IMR-90 (cell line): ENCODE data around the gene MAOA. TPM values are rescaled to one million over a fixed set of nuclear protein-coding genes. Genes with fewer than 3 reads are reported as not detected.

Experiments
- ATAC-seq: fragments of 200-7000 bp; cut with Tn5 transposase; 2 replicates; pipeline ENCODE4 v1.9.1; 2020; ENCODE audit warnings: low read depth, mild to moderate bottlenecking, moderate library complexity
- BruUV-seq: library from RNA; stranded (reverse); fragments of 400-500 nt; replicated peaks from 2 replicates; lab custom pipeline; 2021; lab: Mats Ljungman, UMichigan
- CTCF ChIA-PET: fragments of 300-600 bp; formaldehyde crosslinking; extraction: SDS; loops from one replicate; lab custom pipeline; 2021; ENCODE audit warnings: antibody characterized with exemption; lab: Yijun Ruan, JAX
- POLR2A ChIA-PET: fragments of 300-600 bp; sonication (Branson Sonifier 250); formaldehyde crosslinking; loops from one replicate; lab custom pipeline; 2022; ENCODE audit warnings: antibody characterized with exemption; ENCODE audit not compliant: unreplicated experiment; lab: Charles Lee
- DNase-seq: peaks from one replicate; pipeline ENCODE4 v3.0.0; 2013
- H2AFZ ChIP-seq: replicated peaks from 2 replicates; pipeline ENCODE3; 2013; ENCODE audit warnings: low read length, mild to moderate bottlenecking; ENCODE audit not compliant: poor library complexity
- H2AK5ac ChIP-seq: 2 replicates; pipeline ENCODE4 v1.6.1; 2013; ENCODE audit warnings: low read depth, low read length, inconsistent platforms
- H2AK9ac ChIP-seq: replicated peaks from 2 replicates; pipeline ENCODE3; 2013; ENCODE audit warnings: mild to moderate bottlenecking, low read depth, low read length, moderate library complexity; ENCODE audit not compliant: poor library complexity
- H2BK120ac ChIP-seq: 2 replicates; pipeline ENCODE4 v1.6.1; 2013; ENCODE audit warnings: low read depth, low read length, inconsistent platforms
- H2BK15ac ChIP-seq: 3 replicates; pipeline ENCODE4 v1.6.1; 2013; ENCODE audit warnings: low read depth, low read length, inconsistent platforms
- H2BK20ac ChIP-seq: 2 replicates; pipeline ENCODE4 v1.6.1; 2013; ENCODE audit warnings: low read depth, mild to moderate bottlenecking, inconsistent platforms, low read length, moderate library complexity
- H2BK5ac ChIP-seq: 2 replicates; pipeline ENCODE4 v1.6.1; 2013; ENCODE audit warnings: mild to moderate bottlenecking, low read depth, low read length, inconsistent platforms; ENCODE audit not compliant: poor library complexity, severe bottlenecking
- H3K14ac ChIP-seq: replicated peaks from 2 replicates; pipeline ENCODE4 v1.6.1; 2013; ENCODE audit warnings: low read depth, low read length, inconsistent platforms
- H3K18ac ChIP-seq: 2 replicates; pipeline ENCODE4 v1.6.1; 2013; ENCODE audit warnings: low read depth, low read length, control low read depth
- H3K23ac ChIP-seq: 2 replicates; pipeline ENCODE4 v1.6.1; 2013; ENCODE audit warnings: low read depth, low read length, inconsistent platforms
- H3K27ac ChIP-seq: 2 replicates; pipeline ENCODE4 v1.5.1; 2013; ENCODE audit warnings: mild to moderate bottlenecking, control low read depth, low read length; ENCODE audit not compliant: insufficient read depth
- H3K27me3 ChIP-seq: 2 replicates; pipeline ENCODE4 v1.6.1; 2013; ENCODE audit warnings: low read length; ENCODE audit not compliant: control insufficient read depth, insufficient read depth
- H3K36me3 ChIP-seq: 2 replicates; pipeline ENCODE4 v1.6.1; 2013; ENCODE audit warnings: low read length, mixed read lengths; ENCODE audit not compliant: control insufficient read depth, insufficient read depth
- H3K4ac ChIP-seq: 2 replicates; pipeline ENCODE4 v1.6.1; 2013; ENCODE audit warnings: low read depth, low read length, inconsistent platforms
- H3K4me1 ChIP-seq: 2 replicates; pipeline ENCODE4 v1.6.1; 2013; ENCODE audit warnings: low read length, mixed read lengths; ENCODE audit not compliant: control insufficient read depth, insufficient read depth
- H3K4me2 ChIP-seq: 2 replicates; pipeline ENCODE4 v1.6.1; 2013; ENCODE audit warnings: low read depth, mild to moderate bottlenecking, control low read depth, low read length, moderate library complexity
- H3K4me3 ChIP-seq: 2 replicates; pipeline ENCODE4 v1.5.1; 2013; ENCODE audit warnings: low read depth, mild to moderate bottlenecking, control low read depth, low read length, moderate library complexity; ENCODE audit not compliant: insufficient read depth
- H3K56ac ChIP-seq: 2 replicates; pipeline ENCODE4 v1.6.1; 2013; ENCODE audit warnings: low read length, inconsistent platforms; ENCODE audit not compliant: insufficient read depth; ENCODE audit errors: extremely low read depth
- H3K79me1 ChIP-seq, 2 experiments: 2 replicates each; pipeline ENCODE4 v1.6.1; 2013; ENCODE audit warnings: low read length in 2 of 2, inconsistent platforms in 1 of 2, low read depth in 1 of 2
- H3K9ac ChIP-seq: 2 replicates; pipeline ENCODE4 v1.6.1; 2013; ENCODE audit warnings: low read depth, low read length, control low read depth
- H3K9me1 ChIP-seq: 2 replicates; pipeline ENCODE4 v1.6.1; 2013; ENCODE audit warnings: low read length, inconsistent platforms; ENCODE audit not compliant: insufficient read depth
- H3K9me3 ChIP-seq: 2 replicates; pipeline ENCODE4 v1.6.1; 2013; ENCODE audit warnings: low read length; ENCODE audit not compliant: control insufficient read depth, insufficient read depth
- H4K20me1 ChIP-seq: 2 replicates; pipeline ENCODE4 v1.6.1; 2013; ENCODE audit warnings: low read length, inconsistent platforms; ENCODE audit not compliant: insufficient read depth
- H4K5ac ChIP-seq: 2 replicates; pipeline ENCODE4 v1.6.1; 2013; ENCODE audit warnings: mild to moderate bottlenecking, low read depth, low read length, control low read depth
- H4K8ac ChIP-seq, 2 experiments: 2 replicates each; pipeline ENCODE4 v1.6.1; 2013; ENCODE audit warnings: low read depth in 2 of 2, low read length in 2 of 2, control low read depth in 1 of 2, inconsistent platforms in 1 of 2
- H4K91ac ChIP-seq: 2 replicates; pipeline ENCODE4 v1.6.1; 2013; ENCODE audit warnings: low read depth, low read length, inconsistent platforms; ENCODE audit not compliant: insufficient read depth
- BHLHE40 ChIP-seq: fragments of 150-350 bp; IDR thresholded peaks from 2 replicates; pipeline ENCODE4 v1.6.1; 2016; ENCODE audit warnings: mild to moderate bottlenecking, low read depth, low read length
- CEBPB ChIP-seq: IDR thresholded peaks from 2 replicates; pipeline ENCODE4 v1.6.1; 2012; ENCODE audit warnings: low read depth, low read length, improper control_type of control experiment
- CHD1 ChIP-seq: IDR thresholded peaks from 2 replicates; pipeline ENCODE4 v1.6.1; 2012; ENCODE audit warnings: low read depth, low read length, improper control_type of control experiment
- CTCF ChIP-seq: conservative IDR thresholded peaks from 2 replicates; pipeline ENCODE4 v1.5.1; 2012; ENCODE audit warnings: mild to moderate bottlenecking, low read depth, low read length, improper control_type of control experiment
- ELK1 ChIP-seq: fragments of 150-350 bp; IDR thresholded peaks from 2 replicates; pipeline ENCODE4 v1.6.1; 2016; ENCODE audit warnings: low read depth, mild to moderate bottlenecking, low read length, moderate library complexity, borderline replicate concordance
- MAFK ChIP-seq: IDR thresholded peaks from 2 replicates; pipeline ENCODE4 v1.6.1; 2012; ENCODE audit warnings: low read depth, low read length, improper control_type of control experiment
- MXI1 ChIP-seq: IDR thresholded peaks from 2 replicates; pipeline ENCODE4 v1.6.1; 2012; ENCODE audit warnings: low read depth, mild to moderate bottlenecking, low read length, moderate library complexity, borderline replicate concordance
- RAD21 ChIP-seq: IDR thresholded peaks from 2 replicates; pipeline ENCODE4 v1.6.1; 2012; ENCODE audit warnings: low read length, improper control_type of control experiment
- dilution Hi-C: fragments of 300-500 bp; cut with HindIII; formaldehyde crosslinking; loops from one replicate; pipeline ENCODE4 v1.14.3; 2018; ENCODE audit warnings: low sequenced_read_pairs; ENCODE audit not compliant: unreplicated experiment
- in situ Hi-C: fragments of 300-500 bp; cut with MboI; formaldehyde crosslinking; loops from 3 replicates; pipeline ENCODE4 v1.14.3; 2019; ENCODE audit warnings: low sequenced_read_pairs, inconsistent platforms, mixed read lengths
- intact Hi-C: fragments of 100-400 bp; cut with micrococcal nuclease; formaldehyde crosslinking; loops from 2 replicates; pipeline ENCODE4 v1.10.0; 2022
- polyA plus RNA-seq, 3 experiments: library from polyadenylated mRNA; depleted of rRNA; stranded (reverse); fragments of >200 nt; gene quantifications; 2 replicates each; pipeline ENCODE4 v1.2.3, GENCODE V29; 2012; ENCODE audit warnings: low replicate concordance in 1 of 3
- total RNA-seq: library from RNA; depleted of rRNA; stranded (reverse); fragments of >200 nt; gene quantifications from 2 replicates; pipeline ENCODE4 v1.2.3, GENCODE V29; 2012

Gene MAOA
- total and polyA plus RNA-seq, 2 of the 4 experiments (the other 2 are of a cell fraction) = 0.14 to 0.36 TPM

GRCh38 chrX:43682726-43683125 is 26.6 kb downstream of the MAOA start:
- Histone ChIP-seq H4K91ac (no peak overlapping the region), H4K5ac (no peak overlapping the region), H3K9me1 (no peaks in the 10 kb centered on the region), H3K4me1 (no peaks in the 10 kb centered on the region), H3K23ac (no peak overlapping the region), H3K14ac (no peak overlapping the region), H3K9ac (no peak overlapping the region), H3K18ac (no peak overlapping the region), H3K27me3 (no peaks in the 10 kb centered on the region), H3K4me2 (no peak overlapping the region), H3K36me3 (no peaks in the 10 kb centered on the region), H3K4me3 (no peak overlapping the region), H2BK120ac (no peak overlapping the region), H2AFZ (no peak overlapping the region), H2BK15ac (no peak overlapping the region), H3K27ac (no peak overlapping the region), H2AK9ac (no peak overlapping the region), H3K9me3 (no peaks in the 10 kb centered on the region), H4K20me1 (no peaks in the 10 kb centered on the region), H2AK5ac (no peak overlapping the region), H4K8ac (no peak overlapping the region), H2BK20ac (no peak overlapping the region), H3K4ac (no peak overlapping the region), H3K56ac (no peak overlapping the region), H2BK5ac (no peak overlapping the region), H3K79me1 (no peaks in the 10 kb centered on the region)
- in situ Hi-C loops (no loop called here), intact Hi-C loops (no loop called here), dilution Hi-C loops (no loop called here)
- POLR2A ChIA-PET = no interaction called here
- ATAC-seq = no peak
- DNase-seq = no peak
- BruUV-seq = no TSS peak
- no peak for TF ChIP-seq CTCF
- TF ChIP-seq RAD21 = no peak
- TF ChIP-seq ELK1 = no peak
- no peak for TF ChIP-seq CEBPB
- TF ChIP-seq MAFK = no peak
- TF ChIP-seq BHLHE40 = no peak
- no peak for TF ChIP-seq CHD1
- TF ChIP-seq MXI1 = no peak
- CTCF ChIA-PET = no interaction called here
